Measurements from ENCODE around the gene AGBL3.

- no peak for TF ChIP-seq RAD21 (IDR thresholded peaks at IDR 0.05; ENCODE audit: low read depth)
- no peak for TF ChIP-seq TEAD4 (IDR thresholded peaks at IDR 0.05)
- no peak for TF ChIP-seq EP300 (IDR thresholded peaks at IDR 0.05; ENCODE audit: borderline replicate concordance)
- no peak for TF ChIP-seq CREB1 (IDR thresholded peaks at IDR 0.05; ENCODE audit: low read depth)
- no peak for TF ChIP-seq EGR1 (IDR thresholded peaks at IDR 0.05)
- TF ChIP-seq FOXM1 (IDR thresholded peaks at IDR 0.05; ENCODE audit: borderline replicate concordance, low read depth) = no peak
- no peak for TF ChIP-seq YY1 (IDR thresholded peaks at IDR 0.05; ENCODE audit: low read depth)
- no peak for TF ChIP-seq CEBPB (IDR thresholded peaks at IDR 0.05)
- TF ChIP-seq MAX (IDR thresholded peaks at IDR 0.05) = no peak
- TF ChIP-seq REST (IDR thresholded peaks at IDR 0.05; ENCODE audit: low read depth) = no peak
- no peak for TF ChIP-seq TAF1 (IDR thresholded peaks at IDR 0.05; ENCODE audit: low read depth)
- TF ChIP-seq ZBTB7A (IDR thresholded peaks at IDR 0.05; ENCODE audit: low read depth) = no peak
These were observed 89.4 kb downstream of the AGBL3 start for GRCh38 chr7:135075716-135076115.

Measured in Ishikawa (cell line).